Measurements from ENCODE around the gene MMRN2. TPM values are rescaled to one million over a fixed set of nuclear protein-coding genes. Genes with fewer than 3 reads are reported as not detected.

The MMRN2 gene
- total and polyA plus RNA-seq, 4 donors, result 1.7 to 12.1 (median 8.6) TPM

GRCh38 chr10:86944471-86944870 lies 12.9 kb downstream of the MMRN2 start (continued):
- TF ChIP-seq RXRA (IDR thresholded peaks at IDR 0.05), result no peak

- H3K4me1 ChIP-seq (ENCODE audit: control insufficient read depth in 4 of 4, insufficient read depth in 4 of 4, low read length in 3 of 4), result peaks cover 12 to 39% (median 25%) of the 10 kb centered on the region in 4 donors
- no peak overlapping the region for H3K4me3 ChIP-seq (ENCODE audit: low read depth in 1 of 3, low read length in 3 of 3)
- no peaks in the 10 kb centered on the region for H3K36me3 ChIP-seq (ENCODE audit: control insufficient read depth in 4 of 4, insufficient read depth in 3 of 4, low read depth in 1 of 4, low read length in 3 of 4)
- no peak for DNase-seq (ENCODE audit: low spot score)
- H3K9ac ChIP-seq (ENCODE audit: low read depth in 1 of 2, low read length in 2 of 2), result no peak overlapping the region
- no peaks in the 10 kb centered on the region for H3K27me3 ChIP-seq (ENCODE audit: control insufficient read depth in 4 of 4, insufficient read depth in 4 of 4, low read length in 3 of 4)
- 55% methylated on average over 4 of the region's 4 CpGs for WGBS
- TF ChIP-seq TAF1 (conservative IDR thresholded peaks at IDR 0.05), result no peak
- TF ChIP-seq MAX (IDR thresholded peaks at IDR 0.05), result no peak
- no peak for TF ChIP-seq FOXA2 (IDR thresholded peaks at IDR 0.05)
- no peak for TF ChIP-seq HNF4A (conservative IDR thresholded peaks at IDR 0.05)
- TF ChIP-seq ATF3 (IDR thresholded peaks at IDR 0.05), result no peak
- no peak for TF ChIP-seq SP1 (IDR thresholded peaks at IDR 0.05)
- TF ChIP-seq NR2F2 (IDR thresholded peaks at IDR 0.05), result no peak
- no peak for TF ChIP-seq RAD21 (IDR thresholded peaks at IDR 0.05)
- TF ChIP-seq CTCF (IDR thresholded peaks at IDR 0.05; ENCODE audit: low read depth, low read length, missing input control), result no peak
- no peak for TF ChIP-seq YY1 (IDR thresholded peaks at IDR 0.05)
- TF ChIP-seq JUND (IDR thresholded peaks at IDR 0.05), result no peak
- TF ChIP-seq ZBTB33 (IDR thresholded peaks at IDR 0.05), result no peak
- TF ChIP-seq EGR1 (IDR thresholded peaks at IDR 0.05; ENCODE audit: low read depth in 2 of 2), result no peak
- TF ChIP-seq REST (IDR thresholded peaks at IDR 0.05), result no peak
- TF ChIP-seq HNF4G (IDR thresholded peaks at IDR 0.05), result no peak
- no peak for TF ChIP-seq FOXA1 (IDR thresholded peaks at IDR 0.05)
- TF ChIP-seq GABPA (IDR thresholded peaks at IDR 0.05 in 1 of 2, conservative IDR thresholded peaks at IDR 0.05 in 1 of 2), result no peak
- H3K9me3 ChIP-seq (ENCODE audit: control insufficient read depth in 4 of 4, low read length in 3 of 4), result no peaks in the 10 kb centered on the region
- H3K27ac ChIP-seq (ENCODE audit: low read depth in 1 of 2, low read length in 2 of 2), result no peak overlapping the region
Observed at GRCh38 chr10:86944031-86944419, 13.4 kb downstream of the MMRN2 start.

Data from liver (tissue), 9 donors.